GM19468 (cell line): ENCODE data around the gene TOX3.

Source experiments
- ATAC-seq: cut with Tn5 transposase; IDR thresholded peaks from one replicate; pipeline ENCODE4 v1.9.1; 2021; ENCODE audit warnings: mild to moderate bottlenecking, moderate library complexity, moderate number of reproducible peaks; ENCODE audit not compliant: unreplicated experiment; ENCODE audit errors: extremely low read depth

Gene TOX3

GRCh38 chr16:52411011-52411410, 135.9 kb downstream of the TOX3 start:
- ATAC-seq: no peak

DNA sequence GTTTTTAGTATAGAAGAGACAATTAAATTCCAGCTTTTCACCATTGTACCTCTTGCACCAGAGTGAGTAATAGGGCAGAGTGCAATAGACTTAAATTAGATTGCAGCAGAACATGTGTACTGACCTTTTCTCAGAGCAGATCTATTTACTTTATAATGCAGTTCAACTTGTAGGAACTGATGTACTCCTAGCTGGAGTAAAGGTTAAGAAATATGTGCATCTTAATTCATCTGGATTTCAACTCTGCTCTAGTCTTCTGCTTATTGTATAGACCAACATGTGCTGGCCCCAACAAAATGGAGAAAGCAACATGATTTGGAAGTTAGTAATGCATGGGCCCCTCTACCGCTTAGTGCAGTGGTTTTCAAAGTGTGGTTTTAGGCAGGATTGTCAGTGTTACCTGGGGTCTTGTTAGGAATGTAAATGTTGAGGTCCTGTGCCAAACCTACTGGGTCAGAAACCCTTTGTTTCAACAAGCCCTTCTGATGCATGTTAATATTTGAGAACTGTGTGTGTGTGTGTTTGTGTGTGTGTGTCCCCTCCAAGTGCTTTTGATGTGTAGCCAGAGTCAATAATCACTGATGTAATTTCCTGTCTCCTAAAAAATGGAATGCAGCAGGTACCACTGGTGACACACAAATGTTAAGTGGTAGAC, 138.6 kb downstream of the TOX3 start:
- ATAC-seq: no peak

DNA sequence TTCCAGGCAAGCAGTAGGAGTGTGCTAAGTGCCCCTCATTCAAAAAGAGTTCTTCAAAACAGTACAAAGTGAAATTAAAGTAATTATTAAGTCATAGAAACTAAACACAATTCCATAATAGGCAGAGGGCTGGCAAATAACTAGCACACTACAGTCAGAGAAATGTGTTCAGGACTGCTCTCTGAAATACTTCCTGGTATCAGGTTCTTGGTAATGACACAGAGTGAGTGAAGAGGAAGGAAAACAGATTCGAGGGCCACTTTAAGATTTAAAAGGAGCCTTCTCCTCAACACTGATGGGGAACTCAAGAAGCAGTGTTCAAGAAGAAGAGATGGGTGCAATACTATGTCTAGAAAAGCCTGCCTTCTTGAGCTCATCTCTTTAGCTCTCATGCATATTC, 139.2 kb downstream of the TOX3 start:
- ATAC-seq: no peak

DNA sequence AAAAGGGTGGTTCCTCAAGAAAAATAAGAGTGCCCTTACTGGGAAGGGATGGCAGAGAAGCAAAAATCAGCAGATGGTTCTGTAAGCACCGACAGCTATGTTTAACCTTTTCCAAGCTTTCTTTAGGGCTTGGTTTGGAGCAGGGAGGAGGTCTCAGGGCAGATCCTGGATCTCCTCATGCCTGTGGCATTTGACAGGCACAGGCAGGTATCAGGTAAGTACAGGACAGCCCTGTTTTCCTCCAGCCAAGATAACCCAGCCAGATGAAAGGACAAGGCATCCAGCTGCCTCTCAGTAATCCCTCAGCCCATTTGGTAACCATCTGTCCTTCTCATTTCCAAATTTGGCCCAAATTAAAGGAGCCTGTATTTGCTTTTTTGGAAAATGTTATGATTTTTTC, 141.5 kb downstream of the TOX3 start:
- no peak for ATAC-seq

DNA sequence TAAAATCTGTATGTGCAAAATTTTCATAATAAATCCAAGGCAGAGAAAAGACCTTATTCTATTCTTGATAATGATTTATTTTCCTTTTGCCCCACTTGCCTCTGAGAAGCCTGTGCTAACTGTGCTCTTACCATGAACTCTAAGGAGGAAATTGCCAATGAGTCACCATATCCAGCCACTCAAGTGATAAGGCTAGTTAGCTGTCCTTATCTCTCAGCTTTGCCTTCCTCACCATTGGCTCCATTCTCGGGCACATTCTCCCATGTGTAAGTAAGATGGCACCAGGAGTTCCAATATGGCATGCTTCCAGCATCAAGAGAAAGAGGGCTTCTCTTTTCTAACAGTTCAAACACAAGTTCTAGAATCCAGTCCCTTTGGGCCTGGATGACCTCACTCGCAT, 142.4 kb downstream of the TOX3 start:
- no peak for ATAC-seq

DNA sequence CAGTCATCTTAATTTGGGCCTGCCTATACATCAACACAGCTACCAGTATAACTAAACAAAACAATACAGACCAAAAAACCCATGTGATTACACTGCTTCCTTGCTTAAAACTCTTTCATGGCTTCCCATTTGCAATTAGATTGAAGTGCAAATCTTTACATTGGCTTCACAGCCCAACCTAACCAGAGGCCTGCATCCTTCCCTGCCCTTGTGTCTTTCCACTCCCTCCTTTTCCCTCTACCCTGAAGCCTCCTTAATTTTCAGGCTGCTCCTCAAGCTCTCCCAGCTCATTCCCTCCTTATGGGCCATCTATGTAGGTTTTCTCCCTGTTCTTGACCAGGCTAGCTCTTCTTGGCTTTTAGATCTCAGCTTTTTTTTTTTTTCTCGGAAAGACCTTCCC, 147.8 kb downstream of the TOX3 start:
- ATAC-seq: no peak

DNA sequence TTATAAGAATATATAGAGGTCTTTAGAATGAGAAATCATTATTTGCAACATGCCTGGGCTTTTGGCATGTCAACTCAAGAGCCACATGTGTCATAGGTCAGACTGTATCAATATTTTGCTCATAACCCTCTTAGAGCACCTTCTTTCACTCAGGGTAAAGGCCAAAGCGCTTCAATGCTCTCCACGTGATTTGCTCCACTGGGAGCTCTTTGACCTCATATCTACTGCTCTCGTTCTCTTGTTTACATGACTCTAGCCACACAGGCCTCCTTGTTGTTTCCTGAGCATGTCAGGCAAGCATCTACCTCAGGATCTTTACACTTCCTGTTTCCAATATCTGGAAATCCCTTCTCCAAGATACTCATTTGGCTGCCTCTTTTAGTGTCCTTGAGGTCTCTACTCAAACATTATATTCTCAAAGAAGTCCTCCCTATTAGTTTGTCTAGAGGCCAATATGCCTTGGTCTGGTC, 148.4 kb downstream of the TOX3 start:
- ATAC-seq: no peak

DNA sequence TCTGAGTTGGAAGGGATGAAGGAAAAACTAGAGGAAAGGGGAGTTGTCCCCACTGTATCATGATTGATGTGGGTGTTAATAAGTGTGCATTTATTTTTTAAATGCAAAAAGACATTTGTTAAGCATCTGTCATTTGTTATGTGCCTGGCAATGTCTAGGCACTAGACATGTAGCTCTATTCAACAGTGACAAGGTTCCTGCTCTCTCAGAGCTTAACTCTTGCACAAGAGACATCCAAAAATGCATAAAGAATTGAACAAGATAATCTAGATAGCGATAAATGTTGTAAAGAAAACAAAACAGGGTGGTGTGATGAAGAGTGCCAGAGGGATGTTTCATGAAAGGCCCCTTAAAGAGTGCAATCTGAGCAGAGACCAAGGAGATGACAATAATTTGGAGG, 148.9 kb downstream of the TOX3 start:
- ATAC-seq: no peak

DNA sequence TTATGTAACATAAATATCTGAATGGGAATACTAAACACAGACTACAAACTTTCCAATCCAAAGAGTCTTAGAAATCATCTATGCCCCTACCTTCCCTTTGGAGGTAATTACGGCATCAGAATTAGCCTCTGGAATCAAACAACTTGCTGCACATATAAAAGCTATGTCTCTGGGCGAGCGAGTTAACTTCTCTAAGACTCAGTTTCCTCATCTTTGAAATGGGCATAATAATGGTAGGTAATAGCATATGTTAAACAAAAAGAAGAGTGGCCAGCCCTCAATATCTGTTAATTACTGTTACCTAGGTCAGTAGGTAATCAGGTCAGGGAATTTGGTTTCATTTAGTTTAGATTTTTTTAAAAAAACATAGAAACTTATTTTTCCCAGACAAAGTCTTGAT, 153.5 kb downstream of the TOX3 start:
- no peak for ATAC-seq

GRCh38 chr16:52389045-52389444, 157.9 kb downstream of the TOX3 start:
- ATAC-seq: no peak
